HUES64 (cell line): ENCODE measurements around the gene TEFM.
A peak's percentile ranks its signal among the peaks of the same experiment; 100 is the strongest.
"Not testable (repeated sequence)": the region's sequence is repeated elsewhere in the genome, so short reads cannot be mapped to it uniquely, and the experiment has no call there.

Source experiments
- H3K27ac ChIP-seq: 2 replicates; pipeline ENCODE4 v1.7.0; 2013; ENCODE audit warnings: low read depth, low read length, inconsistent platforms
- H3K27me3 ChIP-seq: 2 replicates; pipeline ENCODE4 v1.6.1; 2013; ENCODE audit warnings: mild to moderate bottlenecking, low read length; ENCODE audit not compliant: insufficient read depth
- H3K36me3 ChIP-seq: 2 replicates; pipeline ENCODE4 v1.6.1; 2013; ENCODE audit warnings: mild to moderate bottlenecking, low read length; ENCODE audit not compliant: insufficient read depth
- H3K4me1 ChIP-seq: 2 replicates; pipeline ENCODE4 v1.6.1; 2013; ENCODE audit warnings: mild to moderate bottlenecking, low read length, moderate library complexity; ENCODE audit not compliant: insufficient read depth
- H3K4me3 ChIP-seq: 2 replicates; pipeline ENCODE4 v1.5.1; 2013; ENCODE audit warnings: mild to moderate bottlenecking, low read length, moderate library complexity
- H3K9ac ChIP-seq: 2 replicates; pipeline ENCODE4 v1.6.1; 2013; ENCODE audit warnings: mild to moderate bottlenecking, low read depth, low read length
- H3K9me3 ChIP-seq: 2 replicates; pipeline ENCODE4 v1.6.1; 2013; ENCODE audit warnings: low read depth, low read length; ENCODE audit not compliant: insufficient read depth
- WGBS: fragments of 150-250, 120-280 bp; methylation state at CpG from one replicate; pipeline ENCODE4 v1.1.7; 2013; ENCODE audit warnings: missing lambda C conversion rate; 5-methylcytosine and 5-hydroxymethylcytosine counted together

TEFM gene

GRCh38 chr17:30920683-30921543 lies 14.9 kb upstream of the TEFM start:
- H3K9me3 ChIP-seq = no peaks in the 10 kb centered on the region
- H3K4me1 ChIP-seq = peaks cover 6% of the 10 kb centered on the region
- H3K27ac ChIP-seq = no peak overlapping the region
- no peak overlapping the region for H3K9ac ChIP-seq
- peak overlapping the region; percentile 54 for H3K4me3 ChIP-seq
- H3K27me3 ChIP-seq = peaks cover 53% of the 10 kb centered on the region
- no peaks in the 10 kb centered on the region for H3K36me3 ChIP-seq
- 93% methylated on average over 9 of the region's 11 CpGs for WGBS

GRCh38 chr17:30920282-30920681 lies 14.2 kb upstream of the TEFM start:
- Histone ChIP-seq H3K27me3 (peaks cover 53% of the 10 kb centered on the region), H3K27ac (no peak overlapping the region), H3K4me1 (peaks cover 6% of the 10 kb centered on the region), H3K36me3 (no peaks in the 10 kb centered on the region), H3K9me3 (no peaks in the 10 kb centered on the region), H3K9ac (no peak overlapping the region), H3K4me3 (no peak overlapping the region)
- 65% methylated on average over 4 of the region's 4 CpGs for WGBS

- H3K27me3 ChIP-seq = peaks cover 25% of the 10 kb centered on the region
- H3K4me1 ChIP-seq = peaks cover 6% of the 10 kb centered on the region
- H3K36me3 ChIP-seq = no peaks in the 10 kb centered on the region
- no peak overlapping the region for H3K9ac ChIP-seq
- no peak overlapping the region for H3K27ac ChIP-seq
- no peak overlapping the region for H3K4me3 ChIP-seq
- H3K9me3 ChIP-seq = no peaks in the 10 kb centered on the region
These were observed 11.0 kb upstream of the TEFM start for GRCh38 chr17:30917050-30917449.

GRCh38 chr17:30915833-30916611 lies 10.0 kb upstream of the TEFM start:
- no peaks in the 10 kb centered on the region for H3K36me3 ChIP-seq
- H3K27ac ChIP-seq = no peak overlapping the region
- H3K4me3 ChIP-seq = no peak overlapping the region
- H3K4me1 ChIP-seq = peaks cover under 1% of the 10 kb centered on the region; the same call in 1 of the 2 replicates
- no peak overlapping the region for H3K9ac ChIP-seq
- H3K9me3 ChIP-seq = no peaks in the 10 kb centered on the region
- peaks cover 15% of the 10 kb centered on the region for H3K27me3 ChIP-seq
- WGBS = 88% methylated on average over 5 of the region's 5 CpGs

GRCh38 chr17:30913955-30914354 lies 7.9 kb upstream of the TEFM start:
- H3K27me3 ChIP-seq = peaks cover 3% of the 10 kb centered on the region; the same call in 1 of the 2 replicates
- no peak overlapping the region for H3K27ac ChIP-seq
- no peaks in the 10 kb centered on the region for H3K36me3 ChIP-seq
- H3K9ac ChIP-seq = no peak overlapping the region
- H3K4me1 ChIP-seq = no peaks in the 10 kb centered on the region
- H3K4me3 ChIP-seq = no peak overlapping the region
- no peaks in the 10 kb centered on the region for H3K9me3 ChIP-seq

GRCh38 chr17:30910151-30910550 lies 4.1 kb upstream of the TEFM start:
- WGBS = 90% methylated on average over 7 of the region's 7 CpGs
- H3K27me3 ChIP-seq, H3K4me1 ChIP-seq, H3K36me3 ChIP-seq, H3K9me3 ChIP-seq, H3K4me3 ChIP-seq, H3K27ac ChIP-seq, H3K9ac ChIP-seq: not testable (repeated sequence)

GRCh38 chr17:30908717-30909420 lies 2.8 kb upstream of the TEFM start:
- H3K36me3 ChIP-seq = peaks cover 3% of the 10 kb centered on the region; the same call in 1 of the 2 replicates
- H3K27ac ChIP-seq = no peak overlapping the region
- 94% methylated on average over 3 of the region's 3 CpGs for WGBS

GRCh38 chr17:30905742-30906100 lies 317 bp downstream of the TEFM start:
- Histone ChIP-seq H3K9me3 (no peaks in the 10 kb centered on the region), H3K4me1 (no peaks in the 10 kb centered on the region), H3K27me3 (no peaks in the 10 kb centered on the region), H3K4me3 (peak overlapping the region; percentile 83), H3K27ac (peak overlapping the region; percentile 5; the same call in 1 of the 2 replicates), H3K9ac (peak overlapping the region; percentile 71), H3K36me3 (peaks cover 21% of the 10 kb centered on the region)
- 2% methylated on average over 11 of the region's 11 CpGs for WGBS

More at GRCh38 chr17:30908717-30909420, 2.8 kb upstream of the TEFM start:
- Histone ChIP-seq H3K4me1 (no peaks in the 10 kb centered on the region), H3K27me3 (no peaks in the 10 kb centered on the region), H3K9me3 (no peaks in the 10 kb centered on the region), H3K4me3 (no peak overlapping the region), H3K9ac (no peak overlapping the region)

- Histone ChIP-seq H3K4me1 (no peaks in the 10 kb centered on the region), H3K27me3 (no peaks in the 10 kb centered on the region), H3K9ac (no peak overlapping the region), H3K9me3 (no peaks in the 10 kb centered on the region), H3K4me3 (no peak overlapping the region), H3K36me3 (peaks cover 91% of the 10 kb centered on the region), H3K27ac (no peak overlapping the region)
- WGBS = 95% methylated on average over 5 of the region's 5 CpGs
These were observed 8.7 kb downstream of the TEFM start for GRCh38 chr17:30897311-30897710.

GRCh38 chr17:30894236-30894635 lies 11.8 kb downstream of the TEFM start:
- H3K9me3 ChIP-seq = no peaks in the 10 kb centered on the region
- H3K9ac ChIP-seq = no peak overlapping the region
- no peak overlapping the region for H3K4me3 ChIP-seq
- H3K27ac ChIP-seq = no peak overlapping the region
- H3K36me3 ChIP-seq = peaks cover 97% of the 10 kb centered on the region
- 98% methylated on average over 3 of the region's 3 CpGs for WGBS
- no peaks in the 10 kb centered on the region for H3K4me1 ChIP-seq
- H3K27me3 ChIP-seq = no peaks in the 10 kb centered on the region

GRCh38 chr17:30886187-30886586 lies 19.9 kb downstream of the TEFM start:
- Histone ChIP-seq H3K9me3 (no peaks in the 10 kb centered on the region), H3K4me1 (no peaks in the 10 kb centered on the region), H3K9ac (no peak overlapping the region), H3K36me3 (peaks cover 65% of the 10 kb centered on the region), H3K27ac (no peak overlapping the region), H3K27me3 (no peaks in the 10 kb centered on the region), H3K4me3 (no peak overlapping the region)
- WGBS = 89% methylated on average over 5 of the region's 5 CpGs
